HEK293T (cell line): ENCODE data around the gene NXPE3.

Experiments
- CTCF ChIA-PET: fragments of 350-600 bp; formaldehyde crosslinking; extraction: SDS; loops from one replicate; lab custom pipeline; 2021; ENCODE audit warnings: antibody characterized with exemption, inconsistent platforms; lab: Yijun Ruan, JAX
- POLR2A ChIA-PET: fragments of 350-600 bp; formaldehyde crosslinking; extraction: SDS; loops from one replicate; lab custom pipeline; 2020; ENCODE audit warnings: antibody characterized with exemption, inconsistent platforms; lab: Yijun Ruan, JAX
- DNase-seq: peaks from one replicate; pipeline ENCODE4 v3.0.0; 2012; ENCODE audit warnings: mixed read lengths; ENCODE audit errors: extremely low spot score
- ARNT ChIP-seq: fragments of 450-650 bp; IDR thresholded peaks from 2 replicates; pipeline ENCODE4 v1.6.1; 2017; ENCODE audit warnings: mild to moderate bottlenecking
- BHLHE40 ChIP-seq: fragments of 450-650 bp; IDR thresholded peaks from 2 replicates; pipeline ENCODE4 v1.6.1; 2016; ENCODE audit warnings: mild to moderate bottlenecking, moderate library complexity, borderline replicate concordance
- CTBP1 ChIP-seq: fragments of 450-650 bp; IDR thresholded peaks from 2 replicates; pipeline ENCODE4 v1.6.1; 2016; ENCODE audit warnings: borderline replicate concordance
- ELF4 ChIP-seq: fragments of 450-650 bp; IDR thresholded peaks from 2 replicates; pipeline ENCODE4 v1.6.1; 2017; ENCODE audit warnings: antibody characterized with exemption
- FOXA1 ChIP-seq: fragments of 450-650 bp; IDR thresholded peaks from 2 replicates; pipeline ENCODE4 v1.6.1; 2016; ENCODE audit warnings: mild to moderate bottlenecking
- FOXK2 ChIP-seq: fragments of 450-650 bp; IDR thresholded peaks from 2 replicates; pipeline ENCODE4 v1.6.1; 2016; ENCODE audit warnings: mild to moderate bottlenecking
- FOXM1 ChIP-seq: fragments of 450-650 bp; IDR thresholded peaks from 2 replicates; pipeline ENCODE4 v1.6.1; 2017; ENCODE audit warnings: mild to moderate bottlenecking, borderline replicate concordance
- HDGF ChIP-seq: fragments of 450-650 bp; IDR thresholded peaks from 2 replicates; pipeline ENCODE4 v1.6.1; 2017; ENCODE audit warnings: antibody characterized with exemption, borderline replicate concordance
- L3MBTL2 ChIP-seq: fragments of 450-650 bp; conservative IDR thresholded peaks from 2 replicates; pipeline ENCODE4 v1.6.1; 2016; ENCODE audit warnings: mild to moderate bottlenecking
- LEF1 ChIP-seq: fragments of 450-650 bp; IDR thresholded peaks from 2 replicates; pipeline ENCODE4 v1.6.1; 2017; ENCODE audit warnings: mild to moderate bottlenecking, borderline replicate concordance
- NFRKB ChIP-seq: fragments of 450-650 bp; IDR thresholded peaks from 2 replicates; pipeline ENCODE4 v1.6.1; 2016; ENCODE audit warnings: mild to moderate bottlenecking, moderate library complexity
- SP1 ChIP-seq: fragments of 450-650 bp; IDR thresholded peaks from 2 replicates; pipeline ENCODE4 v1.6.1; 2017
- SUZ12 ChIP-seq: fragments of 450-650 bp; IDR thresholded peaks from 2 replicates; pipeline ENCODE4 v1.6.1; 2016; ENCODE audit warnings: mild to moderate bottlenecking
- TARDBP ChIP-seq: fragments of 450-650 bp; IDR thresholded peaks from 2 replicates; pipeline ENCODE4 v1.6.1; 2016
- ZNF384 ChIP-seq: fragments of 450-650 bp; IDR thresholded peaks from 2 replicates; pipeline ENCODE4 v1.6.1; 2016
- TF ChIP-seq, protein P1 (sequence below): fragments of 450-650 bp; IDR thresholded peaks from 2 replicates; pipeline ENCODE4 v1.6.1; 2016

The NXPE3 gene

GRCh38 chr3:101828691-101829436, 49.9 kb downstream of the NXPE3 start:
- no peak for TF ChIP-seq TARDBP
- TF ChIP-seq LEF1: no peak
- TF ChIP-seq, protein P1, sequence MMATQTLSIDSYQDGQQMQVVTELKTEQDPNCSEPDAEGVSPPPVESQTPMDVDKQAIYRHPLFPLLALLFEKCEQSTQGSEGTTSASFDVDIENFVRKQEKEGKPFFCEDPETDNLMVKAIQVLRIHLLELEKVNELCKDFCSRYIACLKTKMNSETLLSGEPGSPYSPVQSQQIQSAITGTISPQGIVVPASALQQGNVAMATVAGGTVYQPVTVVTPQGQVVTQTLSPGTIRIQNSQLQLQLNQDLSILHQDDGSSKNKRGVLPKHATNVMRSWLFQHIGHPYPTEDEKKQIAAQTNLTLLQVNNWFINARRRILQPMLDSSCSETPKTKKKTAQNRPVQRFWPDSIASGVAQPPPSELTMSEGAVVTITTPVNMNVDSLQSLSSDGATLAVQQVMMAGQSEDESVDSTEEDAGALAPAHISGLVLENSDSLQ: no peak
- TF ChIP-seq ARNT: no peak
- TF ChIP-seq NFRKB: no peak
- TF ChIP-seq FOXA1: no peak
- no peak for TF ChIP-seq BHLHE40
- no peak for TF ChIP-seq L3MBTL2
- no peak for TF ChIP-seq SP1
- no peak for TF ChIP-seq ZNF384
- no peak for TF ChIP-seq FOXM1
- POLR2A ChIA-PET: interaction anchor here (1.0 kb wide), 1 partner anchor 19 kb away, joined by 4 read pairs; no protein-coding TSS in a partner anchor
- CTCF ChIA-PET: interaction anchor here (0.6 to 0.8 kb wide), 2 partner anchors 47 to 400 kb away, joined by 3 to 5 read pairs; no protein-coding TSS in a partner anchor
- no peak for DNase-seq

- ChIA-PET POLR2A (interaction anchor here (1.0 kb wide), 1 partner anchor 19 kb away, joined by 4 read pairs; no protein-coding TSS in a partner anchor), CTCF (interaction anchor here (0.6 to 0.8 kb wide), 2 partner anchors 47 to 400 kb away, joined by 3 to 5 read pairs; no protein-coding TSS in a partner anchor)
- TF ChIP-seq LEF1: no peak
- TF ChIP-seq NFRKB: no peak
- TF ChIP-seq SP1: no peak
- TF ChIP-seq ARNT: no peak
- TF ChIP-seq ZNF384: no peak
- TF ChIP-seq FOXM1: no peak
- TF ChIP-seq SUZ12: no peak
- TF ChIP-seq FOXK2: no peak
- TF ChIP-seq L3MBTL2: no peak
- no peak for TF ChIP-seq CTBP1
- TF ChIP-seq HDGF: no peak
- TF ChIP-seq BHLHE40: no peak
- TF ChIP-seq FOXA1: no peak
- TF ChIP-seq, protein P1: no peak
- no peak for TF ChIP-seq ELF4
- no peak for DNase-seq
Observed at GRCh38 chr3:101829437-101829830, 50.4 kb downstream of the NXPE3 start.

GRCh38 chr3:101829874-101830273, 50.9 kb downstream of the NXPE3 start:
- no peak for TF ChIP-seq BHLHE40
- TF ChIP-seq, protein P1: no peak
- TF ChIP-seq HDGF: no peak
- TF ChIP-seq FOXK2: no peak
- no peak for TF ChIP-seq NFRKB
- no peak for TF ChIP-seq L3MBTL2
- no peak for TF ChIP-seq ARNT
- TF ChIP-seq CTBP1: no peak
- TF ChIP-seq TARDBP: no peak
- TF ChIP-seq ELF4: no peak
- TF ChIP-seq FOXA1: no peak
- TF ChIP-seq LEF1: no peak
- TF ChIP-seq FOXM1: no peak
- no peak for TF ChIP-seq ZNF384
- no peak for TF ChIP-seq SP1
- ChIA-PET POLR2A (interaction anchor here (1.0 kb wide), 1 partner anchor 18 kb away, joined by 4 read pairs; no protein-coding TSS in a partner anchor), CTCF (interaction anchor here (0.6 to 0.8 kb wide), 2 partner anchors 103 to 399 kb away, joined by 3 read pairs; no protein-coding TSS in a partner anchor)
- no peak for DNase-seq

DNA sequence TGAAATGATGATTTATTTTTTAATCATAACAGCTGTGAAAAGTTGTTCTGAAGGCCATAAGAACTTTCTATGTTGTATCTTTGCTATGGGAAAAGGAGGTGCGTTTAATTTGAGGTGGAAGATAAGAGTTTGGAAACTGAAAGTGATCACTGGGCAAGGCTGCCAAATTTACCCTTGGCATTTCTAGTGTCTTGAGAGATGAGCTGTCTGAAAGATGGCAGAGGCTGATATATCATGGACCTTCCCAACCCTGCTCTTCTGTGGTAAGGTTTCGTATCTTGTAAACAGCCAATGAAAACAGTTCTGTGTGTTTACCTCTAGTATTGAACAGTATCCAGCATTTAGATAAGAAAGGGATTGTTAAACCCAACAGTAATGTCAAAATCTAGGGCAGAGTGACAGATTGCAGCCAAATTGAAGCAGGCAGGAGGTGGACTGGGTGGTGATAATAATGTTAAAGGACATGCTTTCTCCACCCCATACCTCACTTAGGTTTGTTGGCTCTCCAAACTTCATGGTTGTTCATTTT, 54.5 kb downstream of the NXPE3 start:
- ChIA-PET POLR2A (no interaction called here), CTCF (no interaction called here)
- no peak for DNase-seq
- no peak for TF ChIP-seq ZNF384
- TF ChIP-seq BHLHE40: no peak
- TF ChIP-seq ELF4: no peak
- no peak for TF ChIP-seq FOXM1
- no peak for TF ChIP-seq SUZ12
- no peak for TF ChIP-seq SP1
- no peak for TF ChIP-seq NFRKB
- TF ChIP-seq ARNT: no peak
- no peak for TF ChIP-seq FOXA1
- TF ChIP-seq, protein P1: no peak
- TF ChIP-seq L3MBTL2: no peak
- TF ChIP-seq TARDBP: no peak
- no peak for TF ChIP-seq HDGF
- TF ChIP-seq CTBP1: no peak
- no peak for TF ChIP-seq FOXK2
- no peak for TF ChIP-seq LEF1
